K562 (cell line): ENCODE measurements around the gene PLCB3. TPM values are rescaled to one million over a fixed set of nuclear protein-coding genes. Genes with fewer than 3 reads are reported as not detected.

Source experiments
- ATAC-seq: fragments of 200-7000 bp; cut with Tn5 transposase; 3 replicates; pipeline ENCODE4 v1.9.1; 2020; ENCODE audit warnings: moderate library complexity
- BruUV-seq: library from RNA; stranded (reverse); fragments of 400-500 nt; replicated peaks from 2 replicates; lab custom pipeline; 2021; lab: Mats Ljungman, UMichigan
- CTCF ChIA-PET: fragments of 300-600 bp; formaldehyde crosslinking; extraction: SDS; loops from one replicate; lab custom pipeline; 2021; ENCODE audit warnings: low intra/inter-chr PET ratio; lab: Yijun Ruan, JAX
- POLR2A ChIA-PET: fragments of 300-600, 350-650 bp; sonication (Branson Sonifier 250); formaldehyde crosslinking; extraction: SDS; loops from one replicate; lab custom pipeline; 2021; ENCODE audit warnings: antibody characterized with exemption, inconsistent platforms; lab: Yijun Ruan, JAX
- DNase-seq, 4 experiments: peaks; one replicate each; pipeline versions ENCODE4 v3.0.0 to v3.0.0-alpha.2; 2011 to 2018; ENCODE audit warnings: low spot score in 3 of 4, mixed read lengths in 3 of 4; ENCODE audit errors: extremely low read depth in 1 of 4
- FAIRE-seq: peaks from 2 replicates; lab custom pipeline; 2011; peaks lifted over from hg19 to GRCh38; lab: Jason Lieb, UNC
- H2AFZ ChIP-seq: 2 replicates; pipeline ENCODE4 v1.6.0; 2011; ENCODE audit warnings: low read depth, low read length, control low read depth, inconsistent platforms
- H3K27ac ChIP-seq: fragments of 200-600 bp; 3 replicates; pipeline ENCODE4 v1.8.0; 2011; ENCODE audit warnings: low read depth, mild to moderate bottlenecking, control low read depth, inconsistent platforms, low read length, moderate library complexity, mixed read lengths; ENCODE audit errors: extremely low read depth
- H3K27me3 ChIP-seq, 2 experiments: fragments of 300-600 bp in 1 of 2; 2 replicates in 1 of 2; 3 replicates in 1 of 2; pipeline versions ENCODE4 v1.6.0 to v1.8.0; 2011; ENCODE audit warnings: inconsistent platforms in 2 of 2, low read length in 2 of 2, mild to moderate bottlenecking in 1 of 2, mixed read lengths in 1 of 2, moderate library complexity in 1 of 2; ENCODE audit not compliant: control insufficient read depth in 2 of 2, insufficient read depth in 2 of 2
- H3K36me3 ChIP-seq: fragments of 300-600 bp; 3 replicates; pipeline ENCODE4 v1.8.0; 2011; ENCODE audit warnings: mild to moderate bottlenecking, low read length, inconsistent platforms; ENCODE audit not compliant: control insufficient read depth, insufficient read depth
- H3K4me1 ChIP-seq, 2 experiments: fragments of 200-600 bp in 1 of 2; replicated peaks in 1 of 2; 2 replicates in 1 of 2; 3 replicates in 1 of 2; pipeline versions ENCODE4 v1.5.1 to v1.8.0; 2011; ENCODE audit warnings: inconsistent platforms in 2 of 2, low read length in 2 of 2, mild to moderate bottlenecking in 1 of 2, mixed read lengths in 1 of 2, moderate library complexity in 1 of 2; ENCODE audit not compliant: control insufficient read depth in 2 of 2, insufficient read depth in 2 of 2
- H3K4me2 ChIP-seq: 2 replicates; pipeline ENCODE4 v1.6.1; 2011; ENCODE audit warnings: low read length, control low read depth, inconsistent platforms, mixed read lengths; ENCODE audit not compliant: insufficient read depth
- H3K4me3 ChIP-seq: fragments of 200-600 bp; sonication (generic), shearing (Covaris generic); 2 replicates; pipeline ENCODE4 v1.5.1; 2016; ENCODE audit warnings: control low read depth, inconsistent platforms
- H3K79me2 ChIP-seq: fragments of 200-600 bp; 3 replicates; pipeline ENCODE4 v1.8.0; 2011; ENCODE audit warnings: low read length, inconsistent platforms; ENCODE audit not compliant: control insufficient read depth, insufficient read depth
- H3K9ac ChIP-seq, 2 experiments: 2 replicates each; pipeline versions ENCODE4 v1.6.0 to v1.6.1; 2011; ENCODE audit warnings: low read depth in 2 of 2, low read length in 2 of 2, control low read depth in 1 of 2, inconsistent platforms in 1 of 2, mild to moderate bottlenecking in 1 of 2, mixed read lengths in 1 of 2; ENCODE audit not compliant: insufficient read depth in 1 of 2
- H3K9me1 ChIP-seq: one replicate; pipeline ENCODE4 v1.6.0; 2011; ENCODE audit warnings: inconsistent platforms, mild to moderate bottlenecking, low read length, moderate library complexity; ENCODE audit not compliant: control insufficient read depth, insufficient read depth
- H3K9me3 ChIP-seq: replicated peaks from 2 replicates; pipeline ENCODE4 v1.5.1; 2011; ENCODE audit warnings: low read depth, low read length, inconsistent platforms; ENCODE audit not compliant: control insufficient read depth, insufficient read depth
- H4K20me1 ChIP-seq: replicated peaks from 2 replicates; pipeline ENCODE4 v1.6.1; 2011; ENCODE audit warnings: low read length, inconsistent platforms, mixed read lengths; ENCODE audit not compliant: control insufficient read depth, insufficient read depth
- CHD4 ChIP-seq: fragments of 200-600 bp; sonication (generic); IDR thresholded peaks from 3 replicates; pipeline ENCODE4 v1.6.1; 2012; ENCODE audit warnings: low read depth, mild to moderate bottlenecking, mixed read lengths, low read length, inconsistent platforms; ENCODE audit not compliant: insufficient read depth, insufficient replicate concordance, poor library complexity, severe bottlenecking
- CXXC5 ChIP-seq: fragments of 250-450 bp; sonication (Bioruptor Pico); IDR thresholded peaks from 2 replicates; pipeline ENCODE4 v1.8.0; 2022; ENCODE audit warnings: inconsistent platforms, mild to moderate bottlenecking, moderate library complexity
- ESRRA ChIP-seq: fragments of 450-650 bp; IDR thresholded peaks from 2 replicates; pipeline ENCODE4 v1.6.1; 2014; ENCODE audit warnings: low read depth, mild to moderate bottlenecking, moderate library complexity, borderline replicate concordance
- KAT7 ChIP-seq: sonication (generic); formaldehyde crosslinking; IDR thresholded peaks from 2 replicates; pipeline ENCODE4 v1.8.0; 2022; ENCODE audit warnings: missing genetic modification reagents, mild to moderate bottlenecking, borderline replicate concordance
- NCOA4 ChIP-seq: fragments of 450-650 bp; IDR thresholded peaks from 2 replicates; pipeline ENCODE4 v1.6.1; 2018; ENCODE audit warnings: mild to moderate bottlenecking; ENCODE audit not compliant: partially characterized antibody
- TBP ChIP-seq: optimal IDR thresholded peaks from 2 replicates; pipeline ENCODE3; 2011; ENCODE audit warnings: low read depth, low read length, improper control_type of control experiment
- U2AF2 ChIP-seq: fragments of 200-400 bp; formaldehyde crosslinking; optimal IDR thresholded peaks from 2 replicates; pipeline ENCODE3; 2017; ENCODE audit warnings: low read depth, mild to moderate bottlenecking, low read length
- ZNF347 ChIP-seq: fragments of 450-650 bp; formaldehyde crosslinking; IDR thresholded peaks from 2 replicates; pipeline ENCODE4 v1.4.0; 2020; ENCODE audit warnings: low read depth, mild to moderate bottlenecking, moderate library complexity
- ZNF740 ChIP-seq, 3 experiments: fragments of 200-800 bp in 1 of 3; sonication (Bioruptor generic) in 1 of 3; sonication (generic) in 1 of 3; formaldehyde crosslinking in 1 of 3; IDR thresholded peaks; 2 replicates each; pipeline versions ENCODE4 v1.6.1 to v1.8.0; 2016 to 2022; ENCODE audit warnings: mild to moderate bottlenecking in 2 of 3, missing compliant biosample characterization in 2 of 3, missing genetic modification characterization in 2 of 3, missing genetic modification reagents in 1 of 3
- WGBS: fragments of 100-300 bp; shearing (Covaris generic); methylation state at CpG from one replicate; pipeline ENCODE4 v1.1.6; 2016; ENCODE audit warnings: low coverage, mixed read lengths; ENCODE audit not compliant: insufficient coverage; ENCODE audit errors: missing lambda C conversion rate; 5-methylcytosine and 5-hydroxymethylcytosine counted together
- in situ Hi-C: fragments of 300-500 bp; cut with MboI; formaldehyde crosslinking; loops from 4 replicates; pipeline ENCODE4 v1.15.0; 2018; ENCODE audit warnings: inconsistent platforms, mixed read lengths
- intact Hi-C: fragments of 100-400 bp; cut with micrococcal nuclease; formaldehyde crosslinking; loops from 2 replicates; pipeline ENCODE4 v1.14.2; 2022
- polyA plus RNA-seq, 8 experiments: library from polyadenylated mRNA; depleted of rRNA in 4 of 8; stranded (reverse) in 5 of 8; unstranded in 3 of 8; fragments of >200 nt; fragmentation: Nextera tagmentation in 2 of 8; fragmentation: Illumina TruSeq in 1 of 8; extraction: Ambion mirVana in 2 of 8; extraction: Trizol in 1 of 8; gene quantifications; 2 replicates each; pipeline versions ENCODE4 v1.2.1 to v1.2.3, GENCODE V29; 2011 to 2014; ENCODE audit warnings: inconsistent platforms in 1 of 8, missing spikeins in 1 of 8
- total RNA-seq, 7 experiments: library from RNA; depleted of rRNA in 6 of 7; stranded (reverse); fragments of >200 nt in 6 of 7; fragmentation: Illumina TruSeq in 2 of 7; extraction: Trizol in 2 of 7; gene quantifications; 2 replicates each; pipeline versions ENCODE4 v1.2.1 to v1.2.3, GENCODE V29; 2011 to 2021; ENCODE audit warnings: low replicate concordance in 1 of 7
- TF ChIP-seq, protein P1 (sequence below): sonication (generic); formaldehyde crosslinking; IDR thresholded peaks from 2 replicates; pipeline ENCODE4 v1.8.1; 2023; ENCODE audit warnings: mild to moderate bottlenecking, missing genetic modification reagents
- TF ChIP-seq, protein P2 (sequence below): sonication (generic); formaldehyde crosslinking; IDR thresholded peaks from 2 replicates; pipeline ENCODE4 v1.8.1; 2022; ENCODE audit warnings: missing genetic modification reagents

Gene PLCB3
- total and polyA plus RNA-seq, 9 of the 15 experiments (the other 6 are each of a cell fraction or from before 2014, with no cell fraction given) = 0.31 to 44.8 (median 14.6) TPM

DNA sequence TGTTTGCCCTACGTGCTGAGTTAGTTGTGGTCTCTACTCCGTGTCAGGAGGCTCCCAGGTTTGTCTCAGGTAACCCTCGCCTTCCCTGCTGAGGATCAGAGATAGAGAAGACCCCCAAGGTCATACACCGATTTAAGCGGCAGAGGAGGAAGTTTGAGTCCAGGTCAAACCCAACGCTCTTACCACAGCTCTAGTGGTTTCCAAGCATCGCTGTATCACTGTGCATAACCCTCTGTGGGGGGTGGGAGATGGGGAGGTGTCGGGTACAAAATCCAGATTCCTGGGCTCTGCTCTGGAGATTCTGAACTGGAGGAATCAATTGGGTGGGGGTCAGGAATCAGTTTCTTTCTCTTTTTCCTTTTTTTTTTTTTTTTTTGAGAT is 20.4 kb upstream of the PLCB3 start:
- H3K36me3 ChIP-seq = peaks cover 17% of the 10 kb centered on the region; the same call in 2 of the 3 replicates
- POLR2A ChIA-PET = interaction anchor here (0.5 to 2.5 kb wide), 4 partner anchors 7 to 24 kb away, joined by 3 to 11 read pairs (median 3); partner anchors contain the start of gene FERMT3
- ATAC-seq = no peak
- H4K20me1 ChIP-seq = no peaks in the 10 kb centered on the region
- 3% methylated on average over 8 of the region's 8 CpGs for WGBS
- peak in 1 of 4 experiments; percentile 50 for DNase-seq
- BruUV-seq = no TSS peak
- in situ Hi-C loops (no loop called here), intact Hi-C loops (loop anchor here (2.0 kb wide), 2 partner anchors 24 to 46 kb away; partner anchors contain the start of gene FERMT3)
- no peaks in the 10 kb centered on the region for H3K9me1 ChIP-seq
- H3K4me1 ChIP-seq = peaks cover 37 to 82% of the 10 kb centered on the region in 2 experiments
- H3K27me3 ChIP-seq = no peaks in the 10 kb centered on the region
- peak overlapping the region; percentile 76 for H3K4me3 ChIP-seq
- peak overlapping the region; percentile 88 for H2AFZ ChIP-seq
- peak overlapping the region; percentile 92 for H3K27ac ChIP-seq
- peak; percentile 54 for FAIRE-seq
- CTCF ChIA-PET = no interaction called here
- peaks cover 57% of the 10 kb centered on the region for H3K79me2 ChIP-seq
- H3K4me2 ChIP-seq = peak overlapping the region; percentile 95
- H3K9ac ChIP-seq = peak overlapping the region; percentile 91 to 96
- H3K9me3 ChIP-seq = no peaks in the 10 kb centered on the region
- TF ChIP-seq NCOA4 (no peak), TBP (peak; percentile 3), ZNF347 (CRISPR knock-in tag) (no peak), ZNF740 (CRISPR knock-in tag; IDR thresholded peaks at IDR 0.05) (no peak), ZNF740 (tag; IDR thresholded peaks at IDR 0.05) (peak in 1 of 2 experiments; percentile 46; a peak in 1 of 4 replicates), U2AF2 (no peak), CHD4 (peak; percentile 36), CXXC5 (no peak), KAT7 (CRISPR knock-in tag) (0 out of 2 replicates have a peak, but pooled peaks have one; percentile 3), ESRRA (peak; percentile 45; the same call in 1 of the 2 replicates)
- TF ChIP-seq, protein P1, sequence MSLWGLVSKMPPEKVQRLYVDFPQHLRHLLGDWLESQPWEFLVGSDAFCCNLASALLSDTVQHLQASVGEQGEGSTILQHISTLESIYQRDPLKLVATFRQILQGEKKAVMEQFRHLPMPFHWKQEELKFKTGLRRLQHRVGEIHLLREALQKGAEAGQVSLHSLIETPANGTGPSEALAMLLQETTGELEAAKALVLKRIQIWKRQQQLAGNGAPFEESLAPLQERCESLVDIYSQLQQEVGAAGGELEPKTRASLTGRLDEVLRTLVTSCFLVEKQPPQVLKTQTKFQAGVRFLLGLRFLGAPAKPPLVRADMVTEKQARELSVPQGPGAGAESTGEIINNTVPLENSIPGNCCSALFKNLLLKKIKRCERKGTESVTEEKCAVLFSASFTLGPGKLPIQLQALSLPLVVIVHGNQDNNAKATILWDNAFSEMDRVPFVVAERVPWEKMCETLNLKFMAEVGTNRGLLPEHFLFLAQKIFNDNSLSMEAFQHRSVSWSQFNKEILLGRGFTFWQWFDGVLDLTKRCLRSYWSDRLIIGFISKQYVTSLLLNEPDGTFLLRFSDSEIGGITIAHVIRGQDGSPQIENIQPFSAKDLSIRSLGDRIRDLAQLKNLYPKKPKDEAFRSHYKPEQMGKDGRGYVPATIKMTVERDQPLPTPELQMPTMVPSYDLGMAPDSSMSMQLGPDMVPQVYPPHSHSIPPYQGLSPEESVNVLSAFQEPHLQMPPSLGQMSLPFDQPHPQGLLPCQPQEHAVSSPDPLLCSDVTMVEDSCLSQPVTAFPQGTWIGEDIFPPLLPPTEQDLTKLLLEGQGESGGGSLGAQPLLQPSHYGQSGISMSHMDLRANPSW = no peak
- TF ChIP-seq, protein P2, sequence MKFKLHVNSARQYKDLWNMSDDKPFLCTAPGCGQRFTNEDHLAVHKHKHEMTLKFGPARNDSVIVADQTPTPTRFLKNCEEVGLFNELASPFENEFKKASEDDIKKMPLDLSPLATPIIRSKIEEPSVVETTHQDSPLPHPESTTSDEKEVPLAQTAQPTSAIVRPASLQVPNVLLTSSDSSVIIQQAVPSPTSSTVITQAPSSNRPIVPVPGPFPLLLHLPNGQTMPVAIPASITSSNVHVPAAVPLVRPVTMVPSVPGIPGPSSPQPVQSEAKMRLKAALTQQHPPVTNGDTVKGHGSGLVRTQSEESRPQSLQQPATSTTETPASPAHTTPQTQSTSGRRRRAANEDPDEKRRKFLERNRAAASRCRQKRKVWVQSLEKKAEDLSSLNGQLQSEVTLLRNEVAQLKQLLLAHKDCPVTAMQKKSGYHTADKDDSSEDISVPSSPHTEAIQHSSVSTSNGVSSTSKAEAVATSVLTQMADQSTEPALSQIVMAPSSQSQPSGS (CRISPR knock-in tag) = no peak
